HepG2 (cell line): ENCODE results near the gene PPP4R3A. TPM values are rescaled to one million over a fixed set of nuclear protein-coding genes. Genes with fewer than 3 reads are reported as not detected.

Experiments
- AKNA ChIP-seq: sonication (generic); formaldehyde crosslinking; IDR thresholded peaks from 2 replicates; pipeline ENCODE4 v1.4.0; 2020; ENCODE audit warnings: missing genetic modification reagents, borderline replicate concordance
- BRD4 ChIP-seq: sonication (generic); formaldehyde crosslinking; IDR thresholded peaks from 2 replicates; pipeline ENCODE4 v1.4.0; 2020; ENCODE audit warnings: missing genetic modification reagents
- RBAK ChIP-seq: sonication (generic); formaldehyde crosslinking; IDR thresholded peaks from 2 replicates; pipeline ENCODE4 v1.5.1; 2020; ENCODE audit warnings: mild to moderate bottlenecking, missing genetic modification reagents
- REPIN1 ChIP-seq: sonication (generic); formaldehyde crosslinking; IDR thresholded peaks from 2 replicates; pipeline ENCODE4 v1.8.0; 2022; ENCODE audit warnings: missing genetic modification reagents, low read depth, mild to moderate bottlenecking, borderline replicate concordance
- RNF2 ChIP-seq: fragments of 450-650 bp; conservative IDR thresholded peaks from 2 replicates; pipeline ENCODE4 v1.6.1; 2016; ENCODE audit warnings: low read depth
- SRY ChIP-seq: sonication (generic); formaldehyde crosslinking; IDR thresholded peaks from 2 replicates; pipeline ENCODE4 v1.8.0; 2022; ENCODE audit warnings: mild to moderate bottlenecking, missing genetic modification reagents
- ZNF251 ChIP-seq: sonication (generic); formaldehyde crosslinking; IDR thresholded peaks from 2 replicates; pipeline ENCODE4 v1.9.0; 2021; ENCODE audit warnings: mild to moderate bottlenecking, missing genetic modification reagents
- ZNF292 ChIP-seq: sonication (generic); formaldehyde crosslinking; IDR thresholded peaks from 2 replicates; pipeline ENCODE4 v1.8.1; 2022; ENCODE audit warnings: mild to moderate bottlenecking, low read depth, missing genetic modification reagents, borderline replicate concordance
- ZNF44 ChIP-seq: sonication (generic); formaldehyde crosslinking; IDR thresholded peaks from 2 replicates; pipeline ENCODE4 v1.5.1; 2020; ENCODE audit warnings: mild to moderate bottlenecking, missing genetic modification reagents
- ZNF605 ChIP-seq: sonication (generic); formaldehyde crosslinking; IDR thresholded peaks from 2 replicates; pipeline ENCODE4 v1.8.0; 2022; ENCODE audit warnings: mild to moderate bottlenecking, missing genetic modification reagents
- ZNF839 ChIP-seq: sonication (generic); formaldehyde crosslinking; IDR thresholded peaks from 2 replicates; pipeline ENCODE4 v1.4.0; 2020; ENCODE audit warnings: missing genetic modification reagents, mild to moderate bottlenecking, borderline replicate concordance
- polyA plus RNA-seq, 8 experiments: library from polyadenylated mRNA; depleted of rRNA in 3 of 8; stranded (reverse) in 7 of 8; unstranded in 1 of 8; fragments of >200 nt; fragmentation: Illumina TruSeq in 4 of 8; extraction: Trizol in 4 of 8; gene quantifications; 2 replicates each; pipeline versions ENCODE4 v1.2.1 to v1.2.3, GENCODE V29; 2011 to 2016; ENCODE audit warnings: low read depth in 4 of 8, missing spikeins in 1 of 8, mixed read lengths in 1 of 8; ENCODE audit not compliant: insufficient read depth in 1 of 8
- total RNA-seq, 5 experiments: library from RNA; depleted of rRNA; stranded (reverse); fragments of >200 nt; fragmentation: Illumina TruSeq; extraction: Trizol; gene quantifications; 2 replicates each; pipeline ENCODE4 v1.2.3, GENCODE V29; 2016; ENCODE audit warnings: low read depth in 1 of 5
- TF ChIP-seq, protein P1 (sequence below): IDR thresholded peaks from 2 replicates; pipeline ENCODE4 v1.6.1; 2012; ENCODE audit warnings: low read length, improper control_type of control experiment
- TF ChIP-seq, protein P2 (sequence below): sonication (generic); formaldehyde crosslinking; IDR thresholded peaks from 2 replicates; pipeline ENCODE4 v1.4.0; 2020; ENCODE audit warnings: missing genetic modification reagents
- TF ChIP-seq, protein P3 (sequence below): sonication (generic); formaldehyde crosslinking; IDR thresholded peaks from 2 replicates; pipeline ENCODE4 v1.8.0; 2022; ENCODE audit warnings: mild to moderate bottlenecking, missing genetic modification reagents; ENCODE audit not compliant: insufficient replicate concordance
- TF ChIP-seq, protein P4 (sequence below): sonication (generic); formaldehyde crosslinking; IDR thresholded peaks from 2 replicates; pipeline ENCODE4 v1.8.1; 2022; ENCODE audit warnings: mild to moderate bottlenecking, missing genetic modification reagents

Gene PPP4R3A
- total and polyA plus RNA-seq, 2 of the 13 experiments (the other 11 are each of a cell fraction or from before 2014, with no cell fraction given), result 22.5 to 57.4 TPM

DNA sequence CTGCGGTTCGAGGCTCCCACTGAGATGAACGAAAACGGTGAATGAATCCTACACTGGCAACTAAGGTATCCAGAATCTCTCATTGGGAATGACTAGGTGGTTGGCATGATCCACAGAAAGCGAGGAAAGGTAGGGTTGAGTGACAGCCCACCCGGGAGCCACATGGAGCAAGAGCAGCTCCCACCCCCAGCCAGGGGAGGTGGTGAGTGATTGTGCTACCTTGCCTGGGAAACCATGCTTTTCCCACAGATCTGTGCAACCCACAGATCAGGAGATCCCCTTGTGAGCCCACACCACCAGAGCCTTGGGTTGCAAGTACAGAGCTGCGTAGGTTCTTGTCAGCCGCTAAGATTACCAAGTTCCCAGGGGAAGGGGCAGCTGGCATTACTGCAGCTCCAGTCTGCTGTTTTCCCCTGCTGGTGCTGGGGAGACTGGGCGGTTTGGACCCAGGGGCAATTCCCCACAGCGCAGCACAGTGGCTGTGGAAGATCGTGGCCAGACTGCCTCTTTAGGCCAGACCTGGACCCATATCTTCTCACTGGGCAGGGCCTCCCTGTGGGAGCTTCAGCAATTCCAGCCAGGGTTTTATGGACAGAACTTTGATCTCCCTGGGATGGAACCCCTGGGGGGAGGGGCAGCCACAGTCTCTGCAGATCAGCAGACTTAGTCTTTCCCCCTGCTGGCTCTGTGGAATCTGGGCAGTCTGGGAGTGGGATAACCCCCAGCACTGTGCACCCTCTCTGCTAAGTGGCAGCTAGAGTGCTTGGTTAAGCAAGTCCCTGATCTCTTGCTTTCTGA is 44.6 kb upstream of the PPP4R3A start (continued):
- no peak for TF ChIP-seq AKNA (CRISPR knock-in tag)
- TF ChIP-seq, protein P1, sequence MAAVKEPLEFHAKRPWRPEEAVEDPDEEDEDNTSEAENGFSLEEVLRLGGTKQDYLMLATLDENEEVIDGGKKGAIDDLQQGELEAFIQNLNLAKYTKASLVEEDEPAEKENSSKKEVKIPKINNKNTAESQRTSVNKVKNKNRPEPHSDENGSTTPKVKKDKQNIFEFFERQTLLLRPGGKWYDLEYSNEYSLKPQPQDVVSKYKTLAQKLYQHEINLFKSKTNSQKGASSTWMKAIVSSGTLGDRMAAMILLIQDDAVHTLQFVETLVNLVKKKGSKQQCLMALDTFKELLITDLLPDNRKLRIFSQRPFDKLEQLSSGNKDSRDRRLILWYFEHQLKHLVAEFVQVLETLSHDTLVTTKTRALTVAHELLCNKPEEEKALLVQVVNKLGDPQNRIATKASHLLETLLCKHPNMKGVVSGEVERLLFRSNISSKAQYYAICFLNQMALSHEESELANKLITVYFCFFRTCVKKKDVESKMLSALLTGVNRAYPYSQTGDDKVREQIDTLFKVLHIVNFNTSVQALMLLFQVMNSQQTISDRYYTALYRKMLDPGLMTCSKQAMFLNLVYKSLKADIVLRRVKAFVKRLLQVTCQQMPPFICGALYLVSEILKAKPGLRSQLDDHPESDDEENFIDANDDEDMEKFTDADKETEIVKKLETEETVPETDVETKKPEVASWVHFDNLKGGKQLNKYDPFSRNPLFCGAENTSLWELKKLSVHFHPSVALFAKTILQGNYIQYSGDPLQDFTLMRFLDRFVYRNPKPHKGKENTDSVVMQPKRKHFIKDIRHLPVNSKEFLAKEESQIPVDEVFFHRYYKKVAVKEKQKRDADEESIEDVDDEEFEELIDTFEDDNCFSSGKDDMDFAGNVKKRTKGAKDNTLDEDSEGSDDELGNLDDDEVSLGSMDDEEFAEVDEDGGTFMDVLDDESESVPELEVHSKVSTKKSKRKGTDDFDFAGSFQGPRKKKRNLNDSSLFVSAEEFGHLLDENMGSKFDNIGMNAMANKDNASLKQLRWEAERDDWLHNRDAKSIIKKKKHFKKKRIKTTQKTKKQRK, result no peak
- TF ChIP-seq REPIN1 (CRISPR knock-in tag), result peak; percentile 73; the same call in 1 of the 2 replicates
- no peak for TF ChIP-seq RBAK
- TF ChIP-seq RNF2, result no peak
- TF ChIP-seq ZNF292 (CRISPR knock-in tag), result peak; percentile 91; the same call in 1 of the 2 replicates
- TF ChIP-seq SRY (CRISPR knock-in tag), result no peak
- TF ChIP-seq, protein P2, sequence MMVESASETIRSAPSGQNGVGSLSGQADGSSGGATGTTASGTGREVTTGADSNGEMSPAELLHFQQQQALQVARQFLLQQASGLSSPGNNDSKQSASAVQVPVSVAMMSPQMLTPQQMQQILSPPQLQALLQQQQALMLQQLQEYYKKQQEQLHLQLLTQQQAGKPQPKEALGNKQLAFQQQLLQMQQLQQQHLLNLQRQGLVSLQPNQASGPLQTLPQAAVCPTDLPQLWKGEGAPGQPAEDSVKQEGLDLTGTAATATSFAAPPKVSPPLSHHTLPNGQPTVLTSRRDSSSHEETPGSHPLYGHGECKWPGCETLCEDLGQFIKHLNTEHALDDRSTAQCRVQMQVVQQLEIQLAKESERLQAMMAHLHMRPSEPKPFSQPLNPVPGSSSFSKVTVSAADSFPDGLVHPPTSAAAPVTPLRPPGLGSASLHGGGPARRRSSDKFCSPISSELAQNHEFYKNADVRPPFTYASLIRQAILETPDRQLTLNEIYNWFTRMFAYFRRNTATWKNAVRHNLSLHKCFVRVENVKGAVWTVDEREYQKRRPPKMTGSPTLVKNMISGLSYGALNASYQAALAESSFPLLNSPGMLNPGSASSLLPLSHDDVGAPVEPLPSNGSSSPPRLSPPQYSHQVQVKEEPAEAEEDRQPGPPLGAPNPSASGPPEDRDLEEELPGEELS (CRISPR knock-in tag), result no peak
- TF ChIP-seq, protein P3, sequence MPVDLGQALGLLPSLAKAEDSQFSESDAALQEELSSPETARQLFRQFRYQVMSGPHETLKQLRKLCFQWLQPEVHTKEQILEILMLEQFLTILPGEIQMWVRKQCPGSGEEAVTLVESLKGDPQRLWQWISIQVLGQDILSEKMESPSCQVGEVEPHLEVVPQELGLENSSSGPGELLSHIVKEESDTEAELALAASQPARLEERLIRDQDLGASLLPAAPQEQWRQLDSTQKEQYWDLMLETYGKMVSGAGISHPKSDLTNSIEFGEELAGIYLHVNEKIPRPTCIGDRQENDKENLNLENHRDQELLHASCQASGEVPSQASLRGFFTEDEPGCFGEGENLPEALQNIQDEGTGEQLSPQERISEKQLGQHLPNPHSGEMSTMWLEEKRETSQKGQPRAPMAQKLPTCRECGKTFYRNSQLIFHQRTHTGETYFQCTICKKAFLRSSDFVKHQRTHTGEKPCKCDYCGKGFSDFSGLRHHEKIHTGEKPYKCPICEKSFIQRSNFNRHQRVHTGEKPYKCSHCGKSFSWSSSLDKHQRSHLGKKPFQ, result no peak
- no peak for TF ChIP-seq ZNF839 (CRISPR knock-in tag)
- TF ChIP-seq, protein P4, sequence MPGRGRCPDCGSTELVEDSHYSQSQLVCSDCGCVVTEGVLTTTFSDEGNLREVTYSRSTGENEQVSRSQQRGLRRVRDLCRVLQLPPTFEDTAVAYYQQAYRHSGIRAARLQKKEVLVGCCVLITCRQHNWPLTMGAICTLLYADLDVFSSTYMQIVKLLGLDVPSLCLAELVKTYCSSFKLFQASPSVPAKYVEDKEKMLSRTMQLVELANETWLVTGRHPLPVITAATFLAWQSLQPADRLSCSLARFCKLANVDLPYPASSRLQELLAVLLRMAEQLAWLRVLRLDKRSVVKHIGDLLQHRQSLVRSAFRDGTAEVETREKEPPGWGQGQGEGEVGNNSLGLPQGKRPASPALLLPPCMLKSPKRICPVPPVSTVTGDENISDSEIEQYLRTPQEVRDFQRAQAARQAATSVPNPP (CRISPR knock-in tag), result no peak
- TF ChIP-seq BRD4 (CRISPR knock-in tag), result no peak
- TF ChIP-seq ZNF44, result no peak
- TF ChIP-seq ZNF251 (CRISPR knock-in tag), result no peak
- TF ChIP-seq ZNF605, result no peak
